ENCODE results near the gene RAB10.

GRCh38 chr2:26169226-26169625 is 135.3 kb downstream of the RAB10 start:
- TF ChIP-seq CTCF (IDR thresholded peaks at IDR 0.05) (no peak), POLR2A (IDR thresholded peaks at IDR 0.05) (no peak), POLR2AphosphoS5 (IDR thresholded peaks at IDR 0.05) (no peak), EP300 (IDR thresholded peaks at IDR 0.05) (no peak)
